Stimulated activated CD4-positive, alpha-beta T cell treated with anti-CD3 and anti-CD28 coated beads, Interleukin-1b, Interleukin-23, amount 100 ng/mL, for 24 hours (primary cell): ENCODE measurements around the gene SEC22A.
A peak's percentile ranks its signal among the peaks of the same experiment; 100 is the strongest.

Experiments used
- DNase-seq, 4 experiments: peaks; one replicate each; pipeline ENCODE4 v3.0.0-alpha.2; 2020; ENCODE audit warnings: low read depth in 4 of 4, low spot score in 1 of 4

SEC22A gene

GRCh38 chr3:123201557-123202427 is at the start of gene SEC22A:
SEC22A (plus strand) TSS chr3:123201943; CDS start chr3:123209218, 7,275 bp downstream.
- peak; percentile 79 to 95 (median 88) for DNase-seq

- no peak for DNase-seq
Measured at GRCh38 chr3:123152687-123153086, 49.1 kb upstream of the SEC22A start.

- DNase-seq: no peak
Measured at GRCh38 chr3:123153125-123154019, 48.4 kb upstream of the SEC22A start.

- no peak for DNase-seq
Measured at GRCh38 chr3:123154020-123154985, 47.4 kb upstream of the SEC22A start.

GRCh38 chr3:123155471-123156011 is 46.2 kb upstream of the SEC22A start:
- no peak for DNase-seq

- no peak for DNase-seq
Measured at GRCh38 chr3:123156276-123156995, 45.3 kb upstream of the SEC22A start.

GRCh38 chr3:123157209-123157597 is 44.5 kb upstream of the SEC22A start:
- no peak for DNase-seq

GRCh38 chr3:123157598-123158287 is 44.0 kb upstream of the SEC22A start:
- no peak for DNase-seq

- DNase-seq: no peak
Measured at GRCh38 chr3:123158330-123158729, 43.4 kb upstream of the SEC22A start.

GRCh38 chr3:123158899-123159390 is 42.8 kb upstream of the SEC22A start:
- DNase-seq: no peak

GRCh38 chr3:123159926-123160635 is 41.7 kb upstream of the SEC22A start:
- no peak for DNase-seq

- no peak for DNase-seq
Measured at GRCh38 chr3:123161167-123161566, 40.6 kb upstream of the SEC22A start.

- no peak for DNase-seq
Measured at GRCh38 chr3:123163141-123163540, 38.6 kb upstream of the SEC22A start.

- no peak for DNase-seq
Measured at GRCh38 chr3:123165163-123165562, 36.6 kb upstream of the SEC22A start.

GRCh38 chr3:123167686-123168085 is 34.1 kb upstream of the SEC22A start:
- no peak for DNase-seq

GRCh38 chr3:123168122-123168521 is 33.6 kb upstream of the SEC22A start:
- no peak for DNase-seq

GRCh38 chr3:123168605-123169004 is 33.1 kb upstream of the SEC22A start:
- no peak for DNase-seq

- DNase-seq: no peak
Measured at GRCh38 chr3:123169492-123169929, 32.2 kb upstream of the SEC22A start.
